OCI-LY3 (cell line): ENCODE results near the gene NPTX1.

Source experiments
- EZH2phosphoT487 ChIP-seq: fragments of 200-600 bp; shearing (Covaris generic); IDR thresholded peaks from 2 replicates; pipeline ENCODE4 v1.6.1; 2018; ENCODE audit warnings: antibody characterized with exemption, mixed run types, low read depth
- TF ChIP-seq, protein P1 (sequence below): fragments of 200-600, 300-600 bp; sonication (generic); IDR thresholded peaks from 2 replicates; pipeline ENCODE4 v1.5.1; 2014; ENCODE audit warnings: antibody characterized with exemption, low read length, low read depth

- TF ChIP-seq, protein P1, sequence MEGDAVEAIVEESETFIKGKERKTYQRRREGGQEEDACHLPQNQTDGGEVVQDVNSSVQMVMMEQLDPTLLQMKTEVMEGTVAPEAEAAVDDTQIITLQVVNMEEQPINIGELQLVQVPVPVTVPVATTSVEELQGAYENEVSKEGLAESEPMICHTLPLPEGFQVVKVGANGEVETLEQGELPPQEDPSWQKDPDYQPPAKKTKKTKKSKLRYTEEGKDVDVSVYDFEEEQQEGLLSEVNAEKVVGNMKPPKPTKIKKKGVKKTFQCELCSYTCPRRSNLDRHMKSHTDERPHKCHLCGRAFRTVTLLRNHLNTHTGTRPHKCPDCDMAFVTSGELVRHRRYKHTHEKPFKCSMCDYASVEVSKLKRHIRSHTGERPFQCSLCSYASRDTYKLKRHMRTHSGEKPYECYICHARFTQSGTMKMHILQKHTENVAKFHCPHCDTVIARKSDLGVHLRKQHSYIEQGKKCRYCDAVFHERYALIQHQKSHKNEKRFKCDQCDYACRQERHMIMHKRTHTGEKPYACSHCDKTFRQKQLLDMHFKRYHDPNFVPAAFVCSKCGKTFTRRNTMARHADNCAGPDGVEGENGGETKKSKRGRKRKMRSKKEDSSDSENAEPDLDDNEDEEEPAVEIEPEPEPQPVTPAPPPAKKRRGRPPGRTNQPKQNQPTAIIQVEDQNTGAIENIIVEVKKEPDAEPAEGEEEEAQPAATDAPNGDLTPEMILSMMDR: no peak
- no peak for TF ChIP-seq EZH2phosphoT487
Measured at GRCh38 chr17:80437532-80437931, 38.9 kb downstream of the NPTX1 start.
